Right kidney (tissue), 1 donor: Measurements from ENCODE around the gene CTDSPL.

Source experiments
- DNase-seq: peaks from one replicate; pipeline ENCODE4 v3.0.0-alpha.2; 2016

Gene CTDSPL

DNA sequence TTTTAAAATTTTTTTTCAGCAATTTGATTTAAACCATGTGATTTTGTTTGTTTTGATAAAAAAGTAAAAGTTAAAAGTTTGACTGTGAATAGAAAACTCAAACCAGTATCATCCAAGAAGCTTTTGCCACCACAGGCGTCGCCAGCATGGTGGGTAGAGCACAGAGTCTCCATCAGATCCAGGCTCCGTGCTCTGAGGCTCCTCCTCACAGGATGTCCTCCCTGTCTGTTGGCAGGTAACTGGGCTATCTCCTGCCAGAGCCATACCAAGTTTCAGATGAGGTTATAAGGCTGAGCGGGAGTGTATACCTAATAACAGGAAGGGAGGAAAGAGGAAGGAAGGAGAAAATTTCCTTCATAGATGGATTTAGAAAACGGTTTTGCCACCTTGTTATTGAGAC, 28.8 kb downstream of the CTDSPL start:
- no peak for DNase-seq

DNA sequence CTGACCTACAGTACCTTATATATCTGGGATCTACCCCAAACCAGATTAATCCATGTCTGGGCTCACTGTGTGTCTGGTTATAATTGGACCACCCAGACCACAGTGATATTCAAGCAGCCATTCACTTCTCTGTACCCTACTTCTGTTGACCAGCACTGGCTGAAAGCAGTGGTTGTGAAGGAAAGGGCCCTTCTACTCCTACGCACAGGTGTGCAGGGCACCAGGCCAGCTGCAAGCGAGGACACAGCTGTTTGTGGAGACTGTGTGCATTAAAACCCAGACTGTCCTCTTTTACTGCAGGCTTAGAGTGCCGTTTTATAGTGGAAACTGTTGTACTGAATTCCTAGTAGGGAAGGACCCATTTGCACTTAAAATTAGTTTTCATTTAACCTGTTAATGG, 29.5 kb downstream of the CTDSPL start:
- no peak for DNase-seq

- peak; percentile 48 for DNase-seq
Observed at GRCh38 chr3:37892927-37893600, 31.4 kb downstream of the CTDSPL start.

GRCh38 chr3:37896827-37897226, 35.1 kb downstream of the CTDSPL start:
- no peak for DNase-seq

DNA sequence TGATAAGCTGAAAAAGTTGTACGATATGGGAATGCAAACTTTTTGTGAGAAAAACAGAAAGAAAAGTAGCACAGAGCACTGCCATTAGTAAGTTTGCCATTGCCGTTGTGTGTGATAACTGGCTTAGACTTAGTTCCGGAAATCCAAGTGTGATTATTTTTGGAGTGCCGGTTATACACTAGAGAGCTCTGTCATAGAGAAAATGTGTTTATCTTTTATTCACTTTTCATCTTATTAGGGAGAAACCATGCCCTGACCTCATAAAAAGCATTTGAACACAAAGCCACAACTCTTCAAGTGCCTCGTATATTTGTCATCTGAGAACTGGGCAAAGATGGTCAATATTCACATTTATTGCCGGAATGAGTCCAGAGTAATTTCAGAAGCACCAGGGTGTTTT, 36.1 kb downstream of the CTDSPL start:
- DNase-seq, result no peak

DNA sequence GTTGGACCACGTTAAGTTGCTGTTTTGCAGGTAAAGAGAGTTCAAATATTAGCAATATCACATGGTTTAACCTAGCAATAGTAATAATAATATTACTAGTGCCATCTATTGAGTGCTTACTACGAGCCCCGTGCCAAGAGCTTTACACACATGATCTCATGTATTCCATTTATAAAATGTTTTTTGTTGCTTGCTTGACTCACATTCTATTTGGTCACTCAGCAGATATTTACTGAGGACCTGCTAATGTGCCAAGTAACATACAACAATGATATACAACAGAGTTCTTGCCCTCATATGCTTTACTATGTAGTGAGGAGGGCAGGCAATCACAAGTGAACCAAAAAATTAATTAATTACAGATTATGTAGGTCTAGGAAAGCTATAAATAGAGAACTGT, 36.7 kb downstream of the CTDSPL start:
- DNase-seq, result no peak

DNA sequence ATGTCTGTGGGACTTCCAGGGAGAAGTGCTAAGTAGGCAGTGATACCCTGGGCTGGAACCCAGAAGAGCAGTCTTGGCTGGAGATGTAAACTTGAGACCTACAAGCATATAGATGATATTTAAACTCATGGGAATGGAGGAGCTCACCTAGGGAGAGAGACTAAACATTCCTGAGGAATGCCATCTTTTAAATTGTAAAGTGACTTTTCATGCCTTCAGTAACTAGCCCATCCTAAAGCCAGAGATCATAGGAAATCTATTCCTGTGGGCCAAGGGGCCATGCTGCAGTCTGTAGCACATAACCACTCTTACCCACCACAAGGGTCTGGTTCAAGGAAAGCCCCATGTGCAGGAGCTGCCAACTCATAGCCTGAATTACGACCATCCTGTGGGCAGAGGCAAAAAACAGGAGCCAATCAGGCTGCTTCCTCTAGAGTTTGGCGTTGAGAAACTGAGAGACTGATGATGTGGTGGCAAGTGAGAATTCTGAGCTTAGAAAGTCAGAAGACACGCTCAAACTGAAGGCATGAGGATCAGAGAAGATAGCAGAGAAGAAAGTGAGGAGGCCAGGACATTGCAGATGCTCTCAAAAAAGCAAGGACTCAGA, 37.5 kb downstream of the CTDSPL start:
- no peak for DNase-seq

DNA sequence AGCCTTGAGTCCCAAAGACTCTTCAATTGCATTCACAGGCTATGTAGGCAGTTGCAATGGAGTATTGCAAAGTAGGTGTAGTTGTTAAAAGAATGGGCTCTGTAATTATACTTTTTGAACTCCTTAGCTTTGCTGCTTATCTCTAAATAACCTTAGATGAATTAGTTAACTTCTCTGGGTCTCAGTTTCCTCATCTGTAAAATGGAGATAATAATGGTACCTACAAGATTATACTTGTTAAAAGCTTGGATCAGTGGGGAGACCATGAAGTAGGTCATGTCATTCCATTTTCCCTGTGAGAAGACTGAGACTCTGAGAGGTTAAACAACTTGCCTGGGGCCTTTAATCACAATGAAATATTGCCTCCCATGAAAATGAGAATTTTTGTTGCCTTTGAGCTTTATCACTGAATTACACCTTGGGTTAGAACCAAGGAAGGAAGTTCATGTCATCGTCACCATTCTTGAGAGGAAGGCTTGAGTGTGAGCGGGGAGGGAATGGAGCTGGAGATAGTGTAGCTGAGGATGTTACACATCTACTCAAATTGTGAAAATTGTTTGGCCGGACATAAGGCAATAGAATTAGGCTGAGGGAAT, 38.1 kb downstream of the CTDSPL start:
- no peak for DNase-seq

- no peak for DNase-seq
Observed at GRCh38 chr3:37901721-37902120, 40.0 kb downstream of the CTDSPL start.

DNA sequence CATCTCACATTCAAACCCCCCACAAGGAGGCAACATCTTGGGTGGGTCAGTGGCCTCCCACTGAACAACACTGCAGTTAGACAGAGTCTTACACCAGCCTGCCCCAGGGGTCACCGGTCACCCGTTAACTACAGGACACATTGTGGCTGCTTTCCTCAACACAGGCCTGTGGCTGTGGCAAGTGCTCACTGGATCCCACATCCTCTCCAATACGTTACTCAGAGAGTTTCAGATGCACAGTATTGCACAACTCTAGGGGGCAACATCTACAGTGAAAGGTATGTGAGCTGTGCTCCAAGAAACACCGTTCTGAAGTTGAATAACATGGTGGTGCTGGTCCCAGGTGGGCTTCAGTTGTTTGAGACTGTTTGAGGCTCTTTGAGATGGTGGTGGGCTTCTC, 41.0 kb downstream of the CTDSPL start:
- DNase-seq, result no peak

DNA sequence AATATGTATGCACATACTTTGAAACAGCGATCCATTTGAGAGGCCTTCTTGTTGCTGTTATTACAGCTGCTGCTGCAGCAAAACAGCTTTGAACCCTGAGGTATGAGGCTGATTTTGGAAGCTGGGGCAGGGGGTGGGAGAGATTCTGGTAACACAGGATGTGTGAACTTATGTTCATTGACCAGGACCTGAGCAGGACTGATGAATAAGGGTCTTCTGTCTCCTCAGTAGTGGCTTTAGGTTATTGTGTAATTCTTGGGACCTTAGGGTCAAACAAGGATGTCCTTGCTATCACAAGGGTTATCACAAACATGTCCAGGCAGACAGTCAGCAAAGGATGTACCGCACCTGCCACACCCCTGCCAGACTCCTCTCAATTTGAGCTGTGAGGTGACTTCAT, 41.6 kb downstream of the CTDSPL start:
- no peak for DNase-seq

DNA sequence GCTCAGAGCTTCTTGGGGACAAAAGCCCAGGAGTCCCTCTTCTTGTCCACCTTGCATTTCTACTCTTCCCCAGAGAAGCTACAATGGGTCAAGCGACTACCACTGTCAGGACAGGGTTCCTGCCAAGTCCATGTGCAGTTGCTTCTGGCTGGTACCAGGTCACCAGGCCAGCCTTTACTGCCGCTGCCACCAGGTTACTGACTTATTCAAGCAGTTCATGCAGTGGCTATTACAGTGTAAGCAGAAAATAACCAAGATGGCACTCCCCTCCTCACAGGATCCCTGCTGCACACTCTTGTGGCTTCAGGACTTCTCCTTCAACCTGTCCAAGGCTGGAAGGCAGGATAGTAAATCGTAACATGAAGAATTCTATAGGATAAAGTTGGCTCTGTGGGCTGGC, 42.1 kb downstream of the CTDSPL start:
- no peak for DNase-seq

- no peak for DNase-seq
Observed at GRCh38 chr3:37904601-37905000, 42.9 kb downstream of the CTDSPL start.

DNA sequence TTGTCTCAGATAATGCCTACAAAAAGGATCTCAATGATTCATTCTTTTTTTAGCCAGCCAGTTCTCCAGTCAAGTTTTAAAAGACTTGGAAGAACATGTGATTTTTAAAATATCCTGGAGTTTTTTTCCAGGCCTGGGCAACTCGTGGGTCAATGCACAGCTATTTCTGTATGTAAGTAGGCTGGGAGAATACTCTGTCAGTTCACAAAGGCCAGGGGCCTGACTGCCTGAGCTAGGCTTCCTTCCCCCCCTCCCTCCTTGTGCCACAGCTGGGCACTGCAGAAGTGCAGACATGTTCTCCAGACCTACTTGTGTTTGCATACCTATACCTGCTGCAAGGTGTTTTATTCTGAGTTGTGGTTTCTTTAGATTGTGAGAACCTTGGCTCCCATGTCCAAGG, 43.7 kb downstream of the CTDSPL start:
- DNase-seq, result no peak

- peak; percentile 25 for DNase-seq
Observed at GRCh38 chr3:37905987-37906674, 44.5 kb downstream of the CTDSPL start.

- DNase-seq, result peak; percentile 30
Observed at GRCh38 chr3:37906734-37907282, 45.1 kb downstream of the CTDSPL start.

DNA sequence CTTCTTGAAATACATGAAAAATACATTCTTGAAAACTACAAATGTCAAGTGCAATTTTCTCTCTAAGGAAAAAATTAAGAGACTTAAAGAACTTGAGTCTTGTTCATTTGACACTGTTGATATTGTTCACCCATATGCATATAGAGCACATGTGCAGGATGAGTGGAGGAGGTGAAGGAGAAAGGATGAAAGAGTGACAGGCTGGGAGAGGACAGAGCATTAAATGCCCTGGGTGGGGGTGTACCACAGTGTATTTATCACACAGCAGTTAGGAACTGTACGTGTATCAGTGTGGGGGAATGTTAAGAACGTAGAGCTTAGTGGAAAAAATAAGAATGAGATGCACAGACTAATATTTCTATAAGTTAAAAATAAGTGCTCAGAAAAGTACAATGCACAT, 45.7 kb downstream of the CTDSPL start:
- DNase-seq, result no peak

DNA sequence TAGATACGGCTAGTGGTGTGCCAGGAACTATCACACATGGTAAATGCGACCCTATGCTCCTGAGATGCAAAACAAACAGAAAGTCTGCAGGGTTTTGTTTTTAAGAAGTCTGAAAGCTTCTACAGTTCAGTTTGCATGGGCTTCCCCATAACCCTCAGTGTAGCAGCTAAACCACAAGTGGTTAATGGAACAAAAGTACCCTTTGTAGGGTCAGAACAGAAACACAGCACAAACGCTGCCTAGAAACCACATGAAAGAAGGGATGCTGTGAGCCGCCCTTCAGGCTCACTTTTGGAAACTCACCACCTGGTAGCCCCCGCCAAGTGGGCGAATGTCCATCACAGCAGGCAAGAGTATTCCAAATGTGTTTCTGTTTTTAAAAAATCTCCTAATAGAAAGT, 46.2 kb downstream of the CTDSPL start:
- no peak for DNase-seq

- no peak for DNase-seq
Observed at GRCh38 chr3:37909067-37909911, 47.6 kb downstream of the CTDSPL start.

- peak; percentile 52 for DNase-seq
Observed at GRCh38 chr3:37910671-37911400, 49.2 kb downstream of the CTDSPL start.

GRCh38 chr3:37912052-37912733, 50.5 kb downstream of the CTDSPL start:
- DNase-seq, result no peak
